ENCODE results near the gene RETREG1.

Gene RETREG1

DNA sequence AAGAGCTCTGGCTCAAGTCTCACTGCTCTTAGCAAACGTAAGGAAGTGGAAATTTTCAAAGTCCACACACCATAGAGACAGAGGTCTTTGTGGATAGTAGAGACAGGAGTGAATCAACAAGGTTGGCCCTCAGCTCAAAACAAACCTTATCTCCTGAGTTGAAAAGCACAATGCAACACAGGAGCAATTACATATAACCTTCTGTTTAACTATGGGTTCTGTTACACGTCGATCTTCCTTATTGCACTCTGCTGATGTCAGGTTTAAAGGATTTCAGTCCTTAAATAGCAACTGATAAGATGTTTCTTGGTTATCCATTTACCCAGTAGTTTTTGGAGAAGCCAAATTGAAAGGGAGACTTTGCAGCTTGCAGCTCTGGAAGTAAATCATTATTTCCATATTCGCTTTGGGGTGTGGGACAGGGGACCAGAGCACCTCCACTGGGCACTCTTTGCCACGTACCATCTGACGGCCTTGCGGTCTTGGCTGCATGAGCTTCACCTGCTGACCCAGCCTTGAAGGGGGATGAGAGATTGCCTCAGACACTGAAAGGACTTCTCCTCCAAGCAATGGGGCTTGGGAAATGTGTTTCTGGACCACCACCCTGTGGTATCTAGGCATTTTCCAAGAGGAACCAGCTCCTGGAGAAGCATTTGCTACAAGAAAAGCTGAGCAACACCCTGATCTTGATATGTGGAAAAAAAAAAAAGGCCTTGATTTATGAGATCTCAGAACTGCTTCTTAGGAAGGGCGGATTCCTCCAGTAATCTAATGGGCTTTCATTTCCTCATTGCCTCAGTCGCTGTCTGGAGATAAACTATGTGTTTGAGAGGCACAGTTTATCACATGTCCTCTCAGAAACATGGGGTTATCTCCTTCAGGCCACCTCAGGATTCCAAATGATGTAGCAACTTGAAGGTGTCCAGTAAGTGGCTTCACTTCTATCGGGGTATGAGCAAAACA, 95.0 kb downstream of the RETREG1 start:
- peaks cover 7% of the 10 kb centered on the region for H3K4me1 ChIP-seq (ENCODE audit: control insufficient read depth, insufficient read depth, low read length, poor library complexity, severe bottlenecking)
- peak overlapping the region; percentile 57 for H3K27ac ChIP-seq (ENCODE audit: low read depth, low read length, severe bottlenecking)
- H3K9me3 ChIP-seq (ENCODE audit: control insufficient read depth, low read length), result no peaks in the 10 kb centered on the region
- no peaks in the 10 kb centered on the region for H3K36me3 ChIP-seq (ENCODE audit: control insufficient read depth, insufficient read depth, low read length)
- 85 to 87% methylated on average over 4 to 8 of the region's 10 CpGs for WGBS, 2 experiments (ENCODE audit: insufficient coverage in 2 of 2)
- no peak overlapping the region for H3K4me3 ChIP-seq (ENCODE audit: extremely low read depth, insufficient read depth, low read length, poor library complexity, severe bottlenecking)

DNA sequence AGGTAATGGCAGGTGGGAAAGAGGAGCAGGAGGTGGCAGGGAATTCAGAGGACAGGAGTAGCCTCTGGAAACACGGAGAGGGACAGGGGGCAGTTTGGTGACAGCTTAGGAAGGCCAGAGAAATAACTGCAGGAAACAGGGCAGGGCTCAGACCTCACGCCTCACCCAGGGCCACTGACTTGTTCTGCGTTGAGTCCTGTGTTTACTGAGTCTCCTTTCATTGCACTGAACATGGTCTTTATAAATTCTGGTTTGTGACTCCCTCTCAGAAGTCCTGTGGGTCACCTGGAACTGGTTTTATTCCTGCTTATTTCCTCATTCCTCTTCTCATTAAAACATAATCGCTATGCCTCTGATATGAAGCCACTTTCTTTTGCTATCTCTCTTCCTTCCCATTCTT, 96.0 kb downstream of the RETREG1 start:
- Histone ChIP-seq H3K36me3 (ENCODE audit: control insufficient read depth, insufficient read depth, low read length) (no peaks in the 10 kb centered on the region), H3K4me3 (ENCODE audit: extremely low read depth, insufficient read depth, low read length, poor library complexity, severe bottlenecking) (no peak overlapping the region), H3K27ac (ENCODE audit: low read depth, low read length, severe bottlenecking) (no peak overlapping the region), H3K4me1 (ENCODE audit: control insufficient read depth, insufficient read depth, low read length, poor library complexity, severe bottlenecking) (peaks cover 7% of the 10 kb centered on the region), H3K9me3 (ENCODE audit: control insufficient read depth, low read length) (no peaks in the 10 kb centered on the region)
- 75% methylated on average over 4 of the region's 4 CpGs for WGBS, 2 experiments (ENCODE audit: insufficient coverage in 2 of 2)

DNA sequence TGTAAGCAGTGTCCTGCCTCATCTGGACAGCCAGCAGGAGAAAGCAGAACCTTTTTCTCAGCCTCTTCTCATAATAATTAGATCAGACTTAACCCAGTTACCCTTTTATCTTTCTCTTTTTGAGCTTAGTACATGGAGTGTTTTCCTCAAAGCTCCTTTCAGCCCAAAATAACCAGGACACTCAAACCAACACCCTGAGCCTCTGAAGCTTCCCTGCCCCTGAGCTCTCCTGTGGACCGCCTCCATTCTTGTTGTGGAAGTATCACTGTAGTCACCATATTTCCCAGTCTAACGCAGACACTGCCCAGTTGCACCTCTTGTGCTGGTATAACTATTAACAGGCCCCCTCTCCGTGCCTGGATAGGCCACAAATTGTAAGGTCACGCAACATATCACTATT, 97.4 kb downstream of the RETREG1 start:
- Histone ChIP-seq H3K27ac (ENCODE audit: low read depth, low read length, severe bottlenecking) (no peak overlapping the region), H3K36me3 (ENCODE audit: control insufficient read depth, insufficient read depth, low read length) (no peaks in the 10 kb centered on the region), H3K9me3 (ENCODE audit: control insufficient read depth, low read length) (no peaks in the 10 kb centered on the region), H3K4me3 (ENCODE audit: extremely low read depth, insufficient read depth, low read length, poor library complexity, severe bottlenecking) (no peak overlapping the region), H3K4me1 (ENCODE audit: control insufficient read depth, insufficient read depth, low read length, poor library complexity, severe bottlenecking) (peaks cover 7% of the 10 kb centered on the region)
- 80 to 93% methylated on average over 1 to 2 of the region's 4 CpGs for WGBS, 2 experiments (ENCODE audit: insufficient coverage in 2 of 2)

DNA sequence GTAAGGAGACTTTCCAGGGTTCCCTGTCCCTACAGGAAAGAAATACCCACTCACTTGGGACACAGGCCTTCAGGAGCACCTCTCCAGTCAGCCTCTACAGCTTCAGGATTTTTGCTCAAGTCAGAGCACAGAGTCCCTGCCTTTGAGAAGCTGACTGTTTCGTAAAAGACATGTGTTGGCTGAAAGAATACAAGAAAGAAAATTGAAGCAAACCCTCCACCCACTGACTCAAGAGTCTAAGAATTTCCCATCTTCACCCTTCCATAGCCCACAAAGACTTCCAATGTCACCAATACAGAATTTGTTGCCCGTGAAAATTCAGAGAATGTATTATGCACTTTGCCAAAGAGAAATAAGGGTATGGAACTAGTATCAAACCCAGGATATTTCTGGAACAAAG, 98.2 kb downstream of the RETREG1 start:
- Histone ChIP-seq H3K27ac (ENCODE audit: low read depth, low read length, severe bottlenecking) (no peak overlapping the region), H3K9me3 (ENCODE audit: control insufficient read depth, low read length) (no peaks in the 10 kb centered on the region), H3K4me1 (ENCODE audit: control insufficient read depth, insufficient read depth, low read length, poor library complexity, severe bottlenecking) (peaks cover 7% of the 10 kb centered on the region), H3K4me3 (ENCODE audit: extremely low read depth, insufficient read depth, low read length, poor library complexity, severe bottlenecking) (no peak overlapping the region), H3K36me3 (ENCODE audit: control insufficient read depth, insufficient read depth, low read length) (no peaks in the 10 kb centered on the region)
- WGBS, 2 experiments (ENCODE audit: insufficient coverage in 2 of 2), result no CpG with 5 or more reads among the region's 2 CpGs

DNA sequence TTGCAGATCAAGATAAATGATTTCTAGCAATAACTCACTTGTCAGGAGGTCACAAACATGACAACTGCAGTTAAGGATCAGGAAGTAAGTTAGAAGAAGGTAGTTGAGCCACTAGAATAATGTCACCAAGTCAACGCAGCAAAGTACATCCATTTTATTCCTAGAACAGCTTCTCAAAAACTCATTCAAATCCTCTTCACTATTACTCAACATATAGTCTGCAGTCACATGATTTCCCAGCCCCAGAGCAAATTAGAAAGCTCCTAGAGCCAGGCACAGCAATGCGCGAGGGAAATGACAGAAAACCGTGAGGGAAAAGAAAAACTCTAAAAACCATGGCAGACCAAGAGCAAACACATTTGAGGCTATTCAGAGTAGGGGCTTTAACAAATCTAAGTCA, 101.3 kb downstream of the RETREG1 start:
- H3K4me3 ChIP-seq (ENCODE audit: extremely low read depth, insufficient read depth, low read length, poor library complexity, severe bottlenecking), result no peak overlapping the region
- no peak overlapping the region for H3K27ac ChIP-seq (ENCODE audit: low read depth, low read length, severe bottlenecking)
- no peaks in the 10 kb centered on the region for H3K36me3 ChIP-seq (ENCODE audit: control insufficient read depth, insufficient read depth, low read length)
- no peaks in the 10 kb centered on the region for H3K9me3 ChIP-seq (ENCODE audit: control insufficient read depth, low read length)
- H3K4me1 ChIP-seq (ENCODE audit: control insufficient read depth, insufficient read depth, low read length, poor library complexity, severe bottlenecking), result no peaks in the 10 kb centered on the region
- WGBS, 2 experiments (ENCODE audit: insufficient coverage in 2 of 2), result 87 to 92% methylated on average over 2 to 3 of the region's 4 CpGs

DNA sequence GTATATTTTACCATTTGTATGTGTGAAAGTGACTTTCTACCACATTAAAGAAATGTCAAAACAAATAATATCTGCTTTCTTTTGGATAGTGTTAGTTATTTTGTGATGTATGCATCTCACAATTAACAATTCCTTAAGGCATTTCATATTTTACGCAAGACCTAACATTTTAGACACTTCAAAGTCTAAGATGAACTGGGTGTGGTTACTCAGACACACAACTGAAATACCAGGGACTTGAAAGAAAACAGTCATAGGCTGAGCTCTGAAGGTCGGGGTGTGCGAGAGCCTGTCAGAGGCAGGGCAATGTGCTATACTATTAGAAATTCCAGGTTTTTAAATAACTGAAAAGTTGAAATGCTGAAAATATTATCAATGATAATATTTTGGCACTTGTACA, 106.7 kb downstream of the RETREG1 start:
- no peak overlapping the region for H3K4me3 ChIP-seq (ENCODE audit: extremely low read depth, insufficient read depth, low read length, poor library complexity, severe bottlenecking)
- no peaks in the 10 kb centered on the region for H3K4me1 ChIP-seq (ENCODE audit: control insufficient read depth, insufficient read depth, low read length, poor library complexity, severe bottlenecking)
- no peaks in the 10 kb centered on the region for H3K9me3 ChIP-seq (ENCODE audit: control insufficient read depth, low read length)
- no peak overlapping the region for H3K27ac ChIP-seq (ENCODE audit: low read depth, low read length, severe bottlenecking)
- no peaks in the 10 kb centered on the region for H3K36me3 ChIP-seq (ENCODE audit: control insufficient read depth, insufficient read depth, low read length)
- WGBS, 2 experiments (ENCODE audit: insufficient coverage in 2 of 2), result 80% methylated on average over 1 of the region's 3 CpGs; no CpG with 5 or more reads in 1 of the 2 experiments

DNA sequence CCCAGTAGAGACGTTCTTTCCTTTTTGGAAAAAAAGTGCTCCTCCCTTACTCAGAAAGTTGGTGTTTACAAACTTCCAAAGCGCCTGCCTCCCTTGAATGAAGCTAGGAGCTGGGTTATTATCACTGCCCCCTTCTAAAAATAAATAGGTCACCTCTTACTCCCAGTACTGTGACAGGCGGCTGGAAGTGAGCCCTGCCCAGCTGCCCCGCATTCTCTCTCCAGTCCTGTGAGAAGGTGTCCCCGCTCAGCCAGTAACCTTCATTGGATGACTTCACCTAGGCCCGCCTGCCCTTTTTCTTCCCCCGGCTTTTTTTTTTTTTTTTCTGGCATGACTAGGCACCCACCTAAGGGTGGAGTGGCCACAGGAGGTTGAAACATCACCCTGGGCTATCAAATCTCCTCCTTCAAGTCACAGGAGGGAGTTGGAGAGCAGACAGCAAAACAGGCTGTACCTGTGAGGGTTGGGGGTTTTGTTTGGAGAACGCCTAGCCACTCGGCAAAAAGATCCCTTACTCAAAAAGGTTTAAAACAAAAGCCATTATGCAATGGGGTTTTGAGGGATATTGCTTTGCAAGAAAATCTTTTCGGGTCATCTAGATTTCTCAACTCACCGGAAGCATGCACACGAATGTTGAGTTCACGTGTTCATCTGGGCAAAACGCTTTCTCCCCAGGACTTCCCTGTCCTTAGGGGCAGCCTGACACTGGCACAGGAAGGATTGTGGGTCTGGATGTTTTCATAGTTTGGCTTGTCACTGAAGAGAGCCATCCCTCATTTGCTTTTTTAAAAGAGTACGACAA, 107.9 kb downstream of the RETREG1 start:
- Histone ChIP-seq H3K9me3 (ENCODE audit: control insufficient read depth, low read length) (no peaks in the 10 kb centered on the region), H3K4me1 (ENCODE audit: control insufficient read depth, insufficient read depth, low read length, poor library complexity, severe bottlenecking) (no peaks in the 10 kb centered on the region), H3K36me3 (ENCODE audit: control insufficient read depth, insufficient read depth, low read length) (no peaks in the 10 kb centered on the region), H3K27ac (ENCODE audit: low read depth, low read length, severe bottlenecking) (no peak overlapping the region), H3K4me3 (ENCODE audit: extremely low read depth, insufficient read depth, low read length, poor library complexity, severe bottlenecking) (no peak overlapping the region)
- WGBS, 2 experiments (ENCODE audit: insufficient coverage in 2 of 2), result 69 to 75% methylated on average over 7 to 12 of the region's 15 CpGs

DNA sequence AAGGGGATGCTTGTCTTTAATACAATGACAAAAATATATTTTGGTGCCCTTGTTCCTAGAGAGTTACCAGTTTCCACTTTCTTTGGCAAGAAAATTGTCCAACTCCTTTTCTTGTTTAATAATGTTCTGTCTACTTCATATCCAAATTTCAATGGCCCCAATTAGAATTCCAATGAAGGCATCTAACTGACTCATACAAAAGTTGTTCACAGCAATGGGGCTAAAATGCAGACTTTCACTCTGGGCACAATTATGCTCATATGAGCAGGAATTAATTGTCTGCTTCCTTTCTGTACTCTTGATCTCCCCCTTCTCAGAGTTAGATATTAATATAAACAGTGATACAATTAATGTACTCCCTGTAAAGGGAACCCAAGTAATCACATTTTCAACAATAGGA, 109.1 kb downstream of the RETREG1 start:
- Histone ChIP-seq H3K4me1 (ENCODE audit: control insufficient read depth, insufficient read depth, low read length, poor library complexity, severe bottlenecking) (no peaks in the 10 kb centered on the region), H3K4me3 (ENCODE audit: extremely low read depth, insufficient read depth, low read length, poor library complexity, severe bottlenecking) (no peak overlapping the region), H3K9me3 (ENCODE audit: control insufficient read depth, low read length) (no peaks in the 10 kb centered on the region), H3K27ac (ENCODE audit: low read depth, low read length, severe bottlenecking) (no peak overlapping the region), H3K36me3 (ENCODE audit: control insufficient read depth, insufficient read depth, low read length) (no peaks in the 10 kb centered on the region)

DNA sequence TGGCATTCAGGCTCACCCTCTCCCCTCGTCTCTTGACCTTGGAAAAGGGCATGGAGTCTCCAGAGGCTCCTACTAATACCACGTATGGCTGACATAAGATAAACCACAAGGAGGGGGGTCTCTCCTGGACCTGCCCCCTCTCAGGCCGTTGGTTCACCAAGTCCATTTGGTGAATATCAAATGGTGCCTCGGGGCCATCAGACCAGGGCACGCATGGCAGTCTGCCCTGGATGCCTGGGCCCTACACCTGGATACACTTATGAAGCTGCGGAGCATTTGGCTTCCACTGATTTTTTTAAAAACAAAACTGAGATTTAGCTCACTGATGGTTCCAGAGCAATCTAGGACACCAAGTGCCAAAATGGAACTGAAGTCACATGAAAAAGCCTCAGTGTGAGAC, 110.9 kb downstream of the RETREG1 start:
- 89 to 91% methylated on average over 6 of the region's 6 CpGs for WGBS, 2 experiments (ENCODE audit: insufficient coverage in 2 of 2)
- Histone ChIP-seq H3K4me3 (ENCODE audit: extremely low read depth, insufficient read depth, low read length, poor library complexity, severe bottlenecking) (no peak overlapping the region), H3K27ac (ENCODE audit: low read depth, low read length, severe bottlenecking) (no peak overlapping the region), H3K9me3 (ENCODE audit: control insufficient read depth, low read length) (no peaks in the 10 kb centered on the region), H3K36me3 (ENCODE audit: control insufficient read depth, insufficient read depth, low read length) (no peaks in the 10 kb centered on the region), H3K4me1 (ENCODE audit: control insufficient read depth, insufficient read depth, low read length, poor library complexity, severe bottlenecking) (no peaks in the 10 kb centered on the region)

DNA sequence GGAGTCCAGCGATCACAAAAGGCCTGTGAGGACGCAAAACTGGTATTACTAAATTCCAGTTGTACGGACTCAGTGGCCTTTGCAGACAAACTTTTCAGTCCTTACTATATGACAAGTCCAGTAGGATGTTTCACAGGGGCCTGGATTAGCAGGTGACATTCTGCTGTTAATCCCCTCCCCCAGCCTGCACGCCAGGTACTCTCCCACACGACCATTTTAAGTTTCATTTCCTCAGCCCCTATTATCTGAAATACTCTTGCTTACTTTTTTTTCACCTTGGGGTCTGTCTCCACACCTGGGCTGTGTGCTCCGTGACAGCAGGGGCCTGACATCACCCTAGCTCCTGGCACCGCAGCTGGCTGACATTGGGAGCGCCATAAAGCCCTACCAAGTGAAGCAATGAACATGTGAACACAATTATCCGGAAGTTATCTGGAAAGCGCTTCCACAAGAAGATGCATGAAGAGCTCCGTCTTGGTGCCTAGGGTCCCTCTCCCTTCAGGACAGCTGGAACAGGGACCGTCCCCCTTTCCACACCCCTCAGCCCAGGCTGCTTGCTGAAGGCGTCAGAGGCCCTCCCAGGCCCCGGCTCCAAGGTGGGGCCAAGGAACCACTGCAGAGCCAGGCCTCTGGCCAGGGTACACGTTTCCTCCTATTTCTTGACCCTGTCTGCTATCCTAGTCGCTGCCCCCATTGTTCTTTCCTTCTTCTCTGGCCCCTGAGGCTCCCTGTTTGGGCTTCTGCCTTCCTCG, 111.5 kb downstream of the RETREG1 start:
- no peaks in the 10 kb centered on the region for H3K4me1 ChIP-seq (ENCODE audit: control insufficient read depth, insufficient read depth, low read length, poor library complexity, severe bottlenecking)
- 83 to 90% methylated on average over 16 of the region's 17 CpGs for WGBS, 2 experiments (ENCODE audit: insufficient coverage in 2 of 2)
- no peak overlapping the region for H3K27ac ChIP-seq (ENCODE audit: low read depth, low read length, severe bottlenecking)
- no peak overlapping the region for H3K4me3 ChIP-seq (ENCODE audit: extremely low read depth, insufficient read depth, low read length, poor library complexity, severe bottlenecking)
- no peaks in the 10 kb centered on the region for H3K9me3 ChIP-seq (ENCODE audit: control insufficient read depth, low read length)
- no peaks in the 10 kb centered on the region for H3K36me3 ChIP-seq (ENCODE audit: control insufficient read depth, insufficient read depth, low read length)

Data from mesodermal cell (in vitro differentiated cells).